HG03039 (cell line): ENCODE measurements around the gene NTRK1.

Experiments used
- ATAC-seq: cut with Tn5 transposase; IDR thresholded peaks from one replicate; pipeline ENCODE4 v1.9.1; 2021; ENCODE audit warnings: mild to moderate bottlenecking, moderate library complexity; ENCODE audit not compliant: unreplicated experiment

Gene NTRK1

DNA sequence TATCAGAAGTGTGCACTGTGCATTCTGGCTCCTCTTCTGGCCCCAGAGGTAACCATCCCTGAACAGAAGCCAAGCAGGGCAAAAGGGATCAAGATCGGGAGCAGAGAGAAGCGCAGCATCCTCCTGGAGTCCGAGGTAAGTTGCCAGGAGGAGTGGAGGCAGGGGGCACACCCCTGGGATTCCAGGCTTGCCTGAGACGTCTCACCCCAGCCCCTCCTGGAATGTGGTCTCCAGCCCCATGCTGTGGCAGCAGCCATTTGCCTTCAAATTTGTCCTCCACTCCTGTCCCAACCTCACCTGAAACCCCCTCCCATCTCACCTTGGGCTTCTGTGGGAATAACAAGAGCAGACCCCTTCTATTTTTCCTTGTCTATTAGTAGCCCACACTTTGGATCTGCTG lies 69.8 kb downstream of the NTRK1 start:
- no peak for ATAC-seq
